GM04504 (cell line): ENCODE measurements around the gene NPR1.
"Not testable (repeated sequence)": the region's sequence is repeated elsewhere in the genome, so short reads cannot be mapped to it uniquely, and the experiment has no call there.

Experiments used
- DNase-seq: peaks from one replicate; pipeline ENCODE4 v3.0.0-alpha.2; 2012; ENCODE audit warnings: low read depth

NPR1 gene

DNA sequence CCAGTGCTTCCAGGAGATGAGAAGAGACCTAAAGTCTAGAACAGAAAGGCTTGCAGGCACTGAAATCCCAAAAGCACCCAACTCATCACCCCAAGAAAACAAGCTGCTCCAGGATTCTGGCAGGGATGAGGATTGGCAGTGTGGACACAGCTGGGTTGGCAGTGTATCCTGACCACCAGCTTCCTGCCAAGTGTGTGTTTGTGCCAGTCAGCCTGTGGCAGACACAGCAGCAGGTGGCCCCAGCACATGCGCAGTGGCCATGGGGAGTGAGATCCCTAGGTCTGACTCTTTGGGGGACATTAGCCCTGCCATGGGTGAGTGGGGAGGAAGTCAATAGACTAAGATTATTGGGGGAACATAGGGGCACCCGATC is 28.6 kb upstream of the NPR1 start:
- DNase-seq: no peak

DNA sequence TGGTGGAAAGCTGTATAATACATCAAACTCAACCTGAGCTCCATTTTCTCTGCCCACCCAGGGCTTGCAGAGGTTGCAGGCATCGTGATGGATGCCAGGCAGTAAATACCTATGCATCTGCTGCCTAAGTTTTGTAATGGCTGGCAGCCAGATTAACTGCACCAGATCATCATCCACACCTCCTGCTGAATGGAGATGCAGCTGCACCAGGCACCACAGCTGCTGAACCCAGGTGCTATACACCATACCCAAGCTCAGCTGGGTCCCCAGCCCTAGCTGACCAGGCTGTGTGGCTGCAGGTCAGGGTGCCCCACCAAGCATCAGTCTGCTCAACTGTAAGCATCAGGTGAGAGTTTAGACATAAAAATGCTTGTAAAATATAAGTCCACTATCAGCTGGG is 26.7 kb upstream of the NPR1 start:
- DNase-seq: no peak

GRCh38 chr1:153652805-153653500 is 25.5 kb upstream of the NPR1 start:
- no peak for DNase-seq

DNA sequence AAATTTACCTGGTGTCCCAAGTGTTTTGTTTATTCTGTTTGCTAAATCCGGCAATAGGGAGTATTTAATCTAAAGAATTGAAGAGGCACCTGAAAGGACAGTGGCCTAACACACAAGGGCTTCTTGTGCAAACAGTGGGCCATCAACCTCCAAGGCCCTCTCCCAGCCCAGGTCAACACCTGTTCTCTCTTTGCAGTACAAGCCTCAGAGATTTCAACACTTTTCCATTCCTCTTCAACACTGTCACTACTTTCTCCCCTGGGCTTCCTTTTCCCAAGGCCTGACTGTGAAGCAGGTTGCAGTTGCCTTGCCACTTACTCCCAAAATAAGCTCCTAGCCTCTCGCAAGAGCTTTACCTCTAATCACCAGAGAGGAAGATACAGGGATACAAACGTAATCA is 23.2 kb upstream of the NPR1 start:
- DNase-seq: no peak

DNA sequence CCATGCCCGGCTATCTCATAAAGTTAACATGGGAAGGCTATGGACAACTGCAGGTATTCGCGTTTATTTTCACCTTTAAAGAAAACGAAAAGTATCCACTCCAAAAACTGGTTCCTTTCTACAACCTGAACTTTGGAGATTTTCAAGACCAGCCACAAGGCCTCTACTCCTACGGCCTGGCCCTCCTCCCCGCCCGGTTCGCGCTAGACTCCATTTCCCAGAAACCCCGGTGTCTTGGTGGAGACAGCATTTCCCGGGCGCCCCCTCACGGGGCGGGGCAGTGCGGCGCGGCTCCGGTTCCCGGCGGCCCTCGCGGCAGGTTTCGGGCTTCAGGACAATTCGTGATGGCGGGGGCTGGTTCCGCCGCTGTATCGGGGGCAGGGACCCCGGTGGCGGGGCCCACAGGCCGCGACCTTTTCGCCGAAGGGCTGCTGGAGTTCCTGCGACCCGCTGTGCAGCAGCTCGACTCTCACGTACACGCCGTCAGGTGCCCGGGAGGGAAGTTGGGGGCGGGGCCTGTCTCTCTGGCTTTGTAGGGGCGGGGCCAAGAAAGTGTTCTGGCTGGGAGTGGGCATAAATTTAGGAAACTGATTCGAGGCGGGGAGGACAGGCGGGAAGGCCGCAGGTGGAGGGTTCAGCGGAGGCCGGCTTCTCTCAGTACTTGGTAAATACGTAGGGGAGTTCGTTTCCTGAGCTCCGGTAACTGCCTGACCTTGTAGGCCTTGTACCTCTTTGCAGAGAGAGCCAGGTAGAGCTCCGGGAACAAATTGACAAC is 19.9 kb upstream of the NPR1 start, which contains the start of gene SNAPIN:
TSS of gene SNAPIN (plus strand) at position 304 of the 775 bp plus-strand sequence. CDS start at position 345, 41 bp downstream.
- peak; percentile 61 for DNase-seq

GRCh38 chr1:153659175-153659534 is 19.3 kb upstream of the NPR1 start:
- no peak for DNase-seq

DNA sequence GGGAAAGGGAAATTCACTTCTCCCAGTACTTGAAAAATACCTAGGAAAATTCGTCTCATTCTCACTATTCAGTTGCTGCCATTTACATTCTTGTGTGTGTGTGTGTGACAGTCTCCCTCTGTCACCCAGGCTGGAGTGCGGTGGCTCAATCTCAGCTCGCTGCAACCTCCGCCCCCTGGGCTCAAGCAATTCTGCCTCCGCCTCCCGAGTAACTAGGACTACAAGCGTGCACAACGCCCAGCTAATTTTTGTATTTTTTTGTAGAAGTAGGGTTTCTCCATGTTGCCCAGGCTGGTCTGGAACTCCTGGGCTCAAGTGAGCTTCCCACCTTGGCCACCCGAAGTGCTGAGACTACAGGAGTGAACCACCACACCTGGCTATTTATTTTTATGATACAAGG is 18.8 kb upstream of the NPR1 start:
- no peak for DNase-seq

GRCh38 chr1:153661111-153661708 is 17.3 kb upstream of the NPR1 start:
- no peak for DNase-seq

GRCh38 chr1:153662269-153662668 is 16.2 kb upstream of the NPR1 start:
- no peak for DNase-seq

DNA sequence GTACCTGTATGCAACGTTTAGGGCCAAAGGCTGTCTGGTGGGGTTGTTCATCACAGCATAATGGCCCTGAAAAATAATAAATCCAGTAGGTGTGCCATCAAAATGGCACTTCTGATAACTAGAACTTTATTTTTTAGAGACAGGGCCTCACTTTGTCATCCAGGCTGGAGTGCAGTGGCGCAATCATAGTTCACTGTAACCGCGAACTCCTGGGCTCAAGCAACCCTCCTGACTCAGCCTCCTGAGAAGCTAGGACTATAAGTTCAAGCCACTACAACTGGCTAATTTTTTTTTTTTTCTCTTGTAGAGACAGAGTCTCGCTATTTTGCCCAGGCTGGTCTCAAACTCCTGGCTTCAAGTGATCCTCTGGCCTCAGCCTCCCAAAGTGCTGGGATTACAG is 15.3 kb upstream of the NPR1 start:
- DNase-seq: no peak

DNA sequence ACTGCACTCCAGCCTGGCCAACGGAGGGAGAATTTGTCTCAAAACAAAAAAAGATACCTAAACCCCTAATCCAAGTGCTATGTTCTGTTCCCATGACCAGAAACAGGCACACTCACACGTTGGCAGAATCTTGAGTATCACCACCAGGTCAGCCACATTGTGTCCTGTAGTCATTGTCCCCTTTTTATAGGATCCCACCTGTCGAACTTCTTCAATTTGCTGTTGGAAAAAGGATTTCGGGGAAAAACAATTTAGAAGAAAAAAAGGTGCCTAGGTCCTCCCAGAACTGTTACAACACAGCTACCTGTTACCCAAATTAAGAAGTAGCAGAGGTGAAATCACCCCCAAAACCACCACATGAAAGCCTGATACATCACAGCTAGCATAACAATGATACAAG is 11.0 kb upstream of the NPR1 start:
- DNase-seq: no peak

DNA sequence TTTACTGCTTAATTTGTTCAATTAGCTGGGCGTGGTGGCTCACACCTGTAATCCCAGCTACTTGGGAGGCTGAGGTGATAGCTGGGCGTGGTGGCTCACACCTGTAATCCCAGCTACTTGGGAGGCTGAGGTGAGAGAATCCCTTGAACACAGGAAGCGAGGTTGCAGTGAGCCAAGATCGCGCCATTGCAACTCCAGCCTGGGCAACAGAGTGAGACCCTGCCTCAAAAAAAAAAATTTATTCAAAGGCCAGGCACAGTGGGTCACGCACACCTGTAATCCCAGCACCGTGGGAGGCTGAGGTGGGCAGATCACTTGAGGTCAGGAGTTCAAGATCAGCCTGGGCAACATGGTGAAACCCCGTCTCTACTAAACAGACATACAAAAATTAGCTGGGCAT is 9.8 kb upstream of the NPR1 start:
- not testable (repeated sequence) for DNase-seq

DNA sequence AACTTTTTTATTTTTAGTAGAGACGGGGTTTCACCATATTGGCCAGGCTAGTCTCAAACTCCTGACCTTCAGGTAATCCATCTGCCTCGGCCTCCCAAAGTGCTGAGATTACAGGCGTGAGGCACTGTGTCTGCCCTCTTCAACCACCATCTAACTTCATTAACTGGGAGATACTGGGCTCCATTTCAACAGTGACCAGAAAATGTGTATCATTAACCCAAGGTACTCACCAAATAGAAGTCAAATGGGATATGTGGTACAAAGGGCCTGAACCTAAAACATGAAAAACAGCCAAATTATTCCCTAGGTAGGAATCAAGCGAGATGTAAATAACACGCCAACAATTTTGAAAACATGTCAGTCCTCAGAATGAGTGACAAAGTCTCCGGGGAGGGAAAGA is 8.9 kb upstream of the NPR1 start:
- DNase-seq: no peak

- DNase-seq: no peak
These were observed 8.1 kb upstream of the NPR1 start for GRCh38 chr1:153670257-153670858.

DNA sequence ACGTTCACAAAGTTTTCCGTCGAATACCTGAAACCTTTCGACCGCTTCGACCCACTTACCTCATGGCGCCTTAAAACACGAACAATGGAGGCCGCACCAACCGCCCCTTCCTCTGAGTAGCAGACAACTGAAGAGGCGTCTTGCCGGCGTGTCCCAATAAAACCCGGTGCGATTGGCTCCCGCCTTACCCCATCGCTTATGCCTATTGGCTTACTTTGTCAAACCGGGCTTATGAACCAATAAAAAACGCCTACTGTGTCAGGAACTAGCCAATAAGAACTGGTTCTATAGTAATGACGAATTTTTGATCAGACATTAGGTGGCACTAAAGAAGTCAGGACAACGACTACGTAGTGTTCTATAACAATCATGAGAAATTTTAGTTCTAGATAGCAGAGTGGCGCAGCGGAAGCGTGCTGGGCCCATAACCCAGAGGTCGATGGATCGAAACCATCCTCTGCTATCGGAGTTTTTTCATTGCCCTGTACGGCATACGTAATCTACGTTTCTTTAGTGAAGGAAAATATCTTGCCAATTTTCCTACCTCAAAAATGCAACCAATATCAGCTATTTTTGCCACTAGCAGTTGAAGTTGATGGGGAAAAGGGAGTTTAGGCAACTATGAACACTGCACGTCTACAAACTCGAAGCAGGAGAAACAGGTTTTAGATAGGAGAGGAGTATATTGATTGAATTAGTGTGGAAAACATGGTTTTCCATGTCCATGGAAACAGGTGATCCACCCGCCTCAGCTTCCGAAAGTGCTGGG is 7.4 kb upstream of the NPR1 start, which contains the start of gene ILF2:
TSS of gene ILF2 (minus strand) at position 135 of the 769 bp plus-strand sequence. CDS start at position 64, 71 bp downstream.
- peak; percentile 99 for DNase-seq

GRCh38 chr1:153671628-153672353 is 6.7 kb upstream of the NPR1 start:
- DNase-seq: not testable (repeated sequence)

DNA sequence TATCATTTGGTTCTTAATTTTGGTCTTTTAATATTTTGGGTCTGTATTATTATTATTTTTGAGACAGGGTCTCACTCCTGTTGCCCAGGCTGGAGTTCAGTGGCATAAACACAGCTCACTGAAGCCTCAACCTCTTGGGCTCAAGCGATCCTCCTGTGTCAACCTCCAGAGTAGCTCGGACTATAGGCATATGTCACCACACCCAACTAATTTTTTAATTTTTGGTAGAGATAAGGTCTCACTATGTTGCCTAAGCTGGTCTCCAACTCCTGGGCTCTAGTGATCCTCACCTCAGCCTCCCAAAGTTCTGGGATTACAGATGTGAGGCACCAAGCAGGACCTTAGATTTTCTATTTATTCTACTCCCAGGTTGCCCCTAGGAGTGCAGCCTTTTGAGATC is 5.0 kb upstream of the NPR1 start:
- DNase-seq: no peak

GRCh38 chr1:153677718-153678518 is 570 bp upstream of the NPR1 start:
- DNase-seq: no peak

DNA sequence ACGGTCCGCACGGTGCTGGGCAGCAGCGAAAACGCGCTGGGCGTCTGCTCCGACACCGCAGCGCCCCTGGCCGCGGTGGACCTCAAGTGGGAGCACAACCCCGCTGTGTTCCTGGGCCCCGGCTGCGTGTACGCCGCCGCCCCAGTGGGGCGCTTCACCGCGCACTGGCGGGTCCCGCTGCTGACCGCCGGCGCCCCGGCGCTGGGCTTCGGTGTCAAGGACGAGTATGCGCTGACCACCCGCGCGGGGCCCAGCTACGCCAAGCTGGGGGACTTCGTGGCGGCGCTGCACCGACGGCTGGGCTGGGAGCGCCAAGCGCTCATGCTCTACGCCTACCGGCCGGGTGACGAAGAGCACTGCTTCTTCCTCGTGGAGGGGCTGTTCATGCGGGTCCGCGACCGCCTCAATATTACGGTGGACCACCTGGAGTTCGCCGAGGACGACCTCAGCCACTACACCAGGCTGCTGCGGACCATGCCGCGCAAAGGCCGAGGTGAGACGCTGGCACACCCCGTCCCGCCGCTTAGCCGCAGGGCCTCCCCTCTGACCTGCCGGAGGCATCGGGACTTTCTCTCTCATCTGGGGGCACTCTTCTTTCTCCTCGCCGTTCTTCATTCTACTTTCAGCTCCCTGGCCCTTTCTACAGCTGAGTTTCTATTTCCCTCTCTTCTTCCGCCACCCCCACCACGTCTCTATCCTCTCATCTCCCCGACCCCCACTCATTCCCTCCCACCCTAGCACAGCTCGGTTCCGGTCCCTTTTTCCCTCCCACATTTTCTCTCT is 1.0 kb downstream of the NPR1 start:
- no peak for DNase-seq

DNA sequence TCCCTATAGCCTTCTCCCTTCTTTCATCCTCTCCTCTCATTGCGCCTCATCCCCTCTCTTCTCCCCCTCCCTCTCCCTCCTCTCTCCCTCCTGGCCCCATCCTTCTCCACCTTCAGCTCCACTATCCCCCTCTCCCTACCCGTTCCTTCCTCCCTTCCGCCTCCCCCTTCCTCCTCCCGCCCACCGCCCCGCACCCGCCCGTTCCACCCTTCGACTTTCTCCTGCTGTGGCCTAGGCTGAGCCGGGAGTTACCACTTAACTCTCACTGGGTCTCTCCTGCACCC is 1.6 kb downstream of the NPR1 start:
- no peak for DNase-seq
